ENCODE measurements around the gene PPP1R9A.

The PPP1R9A gene

DNA sequence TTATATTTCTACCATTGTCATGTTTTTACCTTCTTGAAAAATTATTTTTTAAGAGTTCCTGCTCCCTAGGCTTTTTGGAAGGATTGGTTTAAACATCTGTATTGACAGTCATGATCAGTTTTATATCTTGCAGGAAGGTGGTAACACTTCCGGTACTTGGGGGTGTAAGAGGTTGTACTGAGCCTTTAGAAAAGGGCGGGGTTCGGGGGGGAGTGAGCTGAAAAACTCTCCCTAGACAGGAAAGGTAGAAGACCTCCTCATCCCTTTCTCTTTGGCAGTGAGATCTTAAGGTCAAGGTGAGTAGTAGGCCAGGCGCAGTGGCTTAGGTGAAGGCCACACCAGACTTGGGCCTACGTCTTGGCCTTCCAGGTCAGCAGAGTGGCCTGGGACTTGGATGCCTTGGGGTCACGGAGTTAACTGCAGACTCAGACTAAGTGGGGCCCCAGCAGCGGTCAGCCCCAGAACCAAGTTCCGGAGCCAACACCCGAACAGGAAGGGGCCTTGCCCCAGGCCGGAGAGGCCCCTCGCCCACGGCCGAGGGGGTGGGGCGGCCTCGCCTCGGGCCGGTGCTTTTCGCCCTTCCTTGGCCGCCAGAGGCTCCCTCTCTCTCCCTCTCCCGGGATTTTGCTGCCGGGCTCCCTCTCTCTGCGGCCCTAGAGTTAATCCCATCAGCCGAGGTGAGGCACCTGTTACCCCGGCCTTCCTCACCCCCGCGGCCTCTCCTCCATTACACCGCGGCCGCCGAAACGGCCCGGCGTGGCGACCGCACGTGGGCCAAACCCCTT, at the start of gene PPP1R9A:
Gene PPP1R9A, plus strand, starts transcription at position 569 of the 785 bp plus-strand sequence. CDS start 2,520 bp downstream, outside the sequence.
- peak within 1 kb of the TSS; percentile 52 for H3K4me3 ChIP-seq (replicated peaks; ENCODE audit: low read depth, low read length)
- TF ChIP-seq, protein P1, sequence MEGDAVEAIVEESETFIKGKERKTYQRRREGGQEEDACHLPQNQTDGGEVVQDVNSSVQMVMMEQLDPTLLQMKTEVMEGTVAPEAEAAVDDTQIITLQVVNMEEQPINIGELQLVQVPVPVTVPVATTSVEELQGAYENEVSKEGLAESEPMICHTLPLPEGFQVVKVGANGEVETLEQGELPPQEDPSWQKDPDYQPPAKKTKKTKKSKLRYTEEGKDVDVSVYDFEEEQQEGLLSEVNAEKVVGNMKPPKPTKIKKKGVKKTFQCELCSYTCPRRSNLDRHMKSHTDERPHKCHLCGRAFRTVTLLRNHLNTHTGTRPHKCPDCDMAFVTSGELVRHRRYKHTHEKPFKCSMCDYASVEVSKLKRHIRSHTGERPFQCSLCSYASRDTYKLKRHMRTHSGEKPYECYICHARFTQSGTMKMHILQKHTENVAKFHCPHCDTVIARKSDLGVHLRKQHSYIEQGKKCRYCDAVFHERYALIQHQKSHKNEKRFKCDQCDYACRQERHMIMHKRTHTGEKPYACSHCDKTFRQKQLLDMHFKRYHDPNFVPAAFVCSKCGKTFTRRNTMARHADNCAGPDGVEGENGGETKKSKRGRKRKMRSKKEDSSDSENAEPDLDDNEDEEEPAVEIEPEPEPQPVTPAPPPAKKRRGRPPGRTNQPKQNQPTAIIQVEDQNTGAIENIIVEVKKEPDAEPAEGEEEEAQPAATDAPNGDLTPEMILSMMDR (IDR thresholded peaks at IDR 0.05; ENCODE audit: low read length, missing control alignments): peak; percentile 19
- DNase-seq (ENCODE audit: low read depth): peak; percentile 4

GRCh38 chr7:94871132-94871531, 36.3 kb upstream of the PPP1R9A start:
- DNase-seq (ENCODE audit: low read depth): no peak
- TF ChIP-seq, protein P1 (IDR thresholded peaks at IDR 0.05; ENCODE audit: low read length, missing control alignments): no peak
- H3K4me3 ChIP-seq (replicated peaks; ENCODE audit: low read depth, low read length): no peak overlapping the region

- TF ChIP-seq, protein P1 (IDR thresholded peaks at IDR 0.05; ENCODE audit: low read length, missing control alignments): no peak
- H3K4me3 ChIP-seq (replicated peaks; ENCODE audit: low read depth, low read length): no peak overlapping the region
- DNase-seq (ENCODE audit: low read depth): no peak
Observed at GRCh38 chr7:94873239-94873638, 34.2 kb upstream of the PPP1R9A start.

- no peak overlapping the region for H3K4me3 ChIP-seq (replicated peaks; ENCODE audit: low read depth, low read length)
- DNase-seq (ENCODE audit: low read depth): no peak
- TF ChIP-seq, protein P1 (IDR thresholded peaks at IDR 0.05; ENCODE audit: low read length, missing control alignments): no peak
Observed at GRCh38 chr7:94874036-94874785, 33.2 kb upstream of the PPP1R9A start.

DNA sequence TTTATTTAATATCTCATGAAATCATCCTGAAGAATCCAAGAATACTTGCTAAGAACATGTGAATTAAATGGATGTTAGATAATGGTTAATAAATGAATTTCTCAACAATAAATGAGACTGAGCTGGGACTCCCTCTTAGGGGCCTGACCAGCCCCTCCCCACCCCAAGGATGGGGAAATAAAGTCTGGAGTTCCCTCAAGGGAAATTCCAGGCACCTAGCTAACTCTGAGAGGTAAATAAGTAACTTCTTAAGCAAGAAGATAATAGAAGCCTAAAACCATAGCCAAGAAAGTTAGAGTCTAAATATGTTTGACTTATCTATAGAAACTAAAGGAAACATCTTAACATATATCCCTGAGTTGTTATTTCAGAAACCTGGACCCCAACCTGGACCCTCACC, 32.2 kb upstream of the PPP1R9A start:
- H3K4me3 ChIP-seq (replicated peaks; ENCODE audit: low read depth, low read length): no peak overlapping the region
- no peak for DNase-seq (ENCODE audit: low read depth)
- TF ChIP-seq, protein P1 (IDR thresholded peaks at IDR 0.05; ENCODE audit: low read length, missing control alignments): no peak

DNA sequence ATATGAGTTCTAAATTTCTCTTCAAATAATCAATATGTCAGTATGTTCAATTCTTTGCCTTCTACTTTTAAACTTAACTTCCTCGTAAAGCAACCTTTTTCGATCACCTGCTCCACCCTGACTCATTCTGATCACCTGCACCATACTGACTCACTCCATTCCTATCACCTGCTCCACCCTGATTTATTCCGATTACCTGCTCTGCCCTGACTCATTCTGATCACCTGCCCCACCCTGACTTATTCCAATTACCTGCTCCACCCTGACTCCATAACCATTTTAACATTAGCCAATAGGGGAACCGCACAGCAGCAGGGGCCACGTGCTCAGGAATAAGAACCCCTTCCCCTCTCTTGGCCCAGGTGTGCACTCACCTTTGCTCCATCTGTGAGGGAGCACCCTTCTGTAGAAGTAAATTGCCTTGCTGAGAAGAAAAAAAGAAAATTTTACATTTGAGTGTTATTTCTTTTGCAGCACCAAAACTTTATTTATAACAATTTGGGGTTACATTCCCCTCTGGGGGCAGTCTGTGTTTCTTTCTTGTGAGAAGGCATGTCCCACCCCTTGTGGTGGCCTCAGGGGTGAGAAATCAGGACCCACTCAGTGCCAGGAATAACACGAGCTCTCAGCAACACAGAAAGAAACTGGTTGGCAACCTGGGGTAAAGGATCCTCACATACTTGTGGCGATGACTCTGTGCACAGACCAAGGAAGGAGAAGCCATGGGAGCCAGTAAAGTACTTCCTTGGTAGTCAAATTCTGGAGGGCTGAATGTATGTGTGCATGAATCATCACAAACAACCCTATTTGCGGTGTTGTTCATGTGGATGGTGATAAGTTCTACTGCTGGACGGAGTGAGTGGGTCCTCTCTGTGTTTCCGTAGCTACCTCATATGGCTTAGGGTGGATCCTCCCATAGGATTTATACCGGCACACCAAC, 29.4 kb upstream of the PPP1R9A start:
- TF ChIP-seq, protein P1 (IDR thresholded peaks at IDR 0.05; ENCODE audit: low read length, missing control alignments): no peak
- H3K4me3 ChIP-seq (replicated peaks; ENCODE audit: low read depth, low read length): no peak overlapping the region

More for the DNA sequence above, 29.4 kb upstream of the PPP1R9A start:
- DNase-seq (ENCODE audit: low read depth): no peak

Data from fibroblast of pulmonary artery (primary cell).